Measurements from ENCODE around the gene CCDC69. TPM values are rescaled to one million over a fixed set of nuclear protein-coding genes. Genes with fewer than 3 reads are reported as not detected.

Gene CCDC69
- total and polyA plus RNA-seq, 2 of the 8 experiments (the other 6 are each of a cell fraction or from before 2014, with no cell fraction given): 8.4 to 10.8 TPM

- DNase-seq (ENCODE audit: low read depth in 1 of 2, low spot score in 2 of 2): no peak
- H3K4me2 ChIP-seq (ENCODE audit: insufficient read depth in 1 of 2, low read depth in 2 of 2, low read length in 2 of 2): no peak overlapping the region; a peak in 1 of 4 replicates
- no peak overlapping the region for H4K91ac ChIP-seq (replicated peaks; ENCODE audit: insufficient read length, low read length)
- H3K4me1 ChIP-seq (replicated peaks in 1 of 4; ENCODE audit: control insufficient read depth in 3 of 4, insufficient read depth in 4 of 4, low read length in 3 of 4): no peaks in the 10 kb centered on the region; a peak in 2 of 7 replicates
- no peak overlapping the region for H4K5ac ChIP-seq (ENCODE audit: insufficient read length, low read depth, low read length)
- no peak overlapping the region for H2BK15ac ChIP-seq (ENCODE audit: low read length)
- H3K14ac ChIP-seq (ENCODE audit: insufficient read length): no peak overlapping the region
- no peaks in the 10 kb centered on the region for H4K20me1 ChIP-seq (replicated peaks in 1 of 2; ENCODE audit: control insufficient read depth in 1 of 2, insufficient read depth in 2 of 2, low read length in 2 of 2)
- no peak overlapping the region for H2AFZ ChIP-seq (ENCODE audit: low read length)
- no peak overlapping the region for H2BK12ac ChIP-seq (ENCODE audit: low read depth, low read length)
- no peak overlapping the region for H3K4ac ChIP-seq (replicated peaks; ENCODE audit: insufficient read length, low read depth, low read length)
- H3K4me3 ChIP-seq (ENCODE audit: extremely low read depth in 1 of 4, insufficient read depth in 2 of 4, low read depth in 3 of 4, low read length in 4 of 4): no peak overlapping the region
- no peak overlapping the region for H3K18ac ChIP-seq (ENCODE audit: extremely low read depth, low read length)
- no peak overlapping the region for H2BK120ac ChIP-seq (replicated peaks; ENCODE audit: low read depth, low read length)
- no peak overlapping the region for H3K23ac ChIP-seq (ENCODE audit: insufficient read length)
- no peak overlapping the region for H3K27ac ChIP-seq (ENCODE audit: low read depth, low read length)
- no peaks in the 10 kb centered on the region for H3K23me2 ChIP-seq (ENCODE audit: low read depth, low read length)
- no peak overlapping the region; a peak in 1 of 7 replicates for H3K9ac ChIP-seq (replicated peaks in 1 of 4; ENCODE audit: extremely low read depth in 1 of 4, low read depth in 3 of 4, low read length in 3 of 4)
- H2BK20ac ChIP-seq (ENCODE audit: low read length): no peak overlapping the region
- 0 out of 4 replicates have a peak, but pooled peaks cover 0 to 3% of the 10 kb centered on the region in 2 experiments for H3K9me3 ChIP-seq (ENCODE audit: insufficient read depth in 2 of 2, low read depth in 1 of 2, low read length in 1 of 2)
- H3K56ac ChIP-seq (replicated peaks; ENCODE audit: insufficient read length, low read depth, low read length): no peak overlapping the region
- no peak overlapping the region for H2AK5ac ChIP-seq (ENCODE audit: low read depth, low read length)
- no peak overlapping the region for H2BK5ac ChIP-seq (ENCODE audit: low read depth, low read length)
- no peaks in the 10 kb centered on the region for H3K79me1 ChIP-seq (ENCODE audit: low read depth, low read length)
- 75% methylated on average over 1 of the region's 1 CpG; no CpG with 5 or more reads in 1 of the 2 experiments for WGBS, 2 experiments (ENCODE audit: extremely low coverage in 1 of 2, insufficient coverage in 1 of 2, insufficient read length in 1 of 2, insufficient replicate concordance in 2 of 2, low coverage in 1 of 2, low lambda C conversion rate in 2 of 2, missing lambda C conversion rate in 1 of 2)
- no peaks in the 10 kb centered on the region for H3K36me3 ChIP-seq (ENCODE audit: control insufficient read depth in 2 of 4, insufficient read depth in 4 of 4, low read length in 3 of 4)
- POLR2A ChIA-PET (ENCODE audit: partially characterized antibody): no interaction called here
- CTCF ChIA-PET (ENCODE audit: partially characterized antibody): interaction anchor here (0.6 to 3.1 kb wide), 5 partner anchors 15 to 570 kb away, joined by 3 to 15 read pairs (median 4); no protein-coding TSS in a partner anchor
- FAIRE-seq: peak; percentile 36
- TF ChIP-seq ASH2L (IDR thresholded peaks at IDR 0.05; ENCODE audit: low read length) (no peak), POU5F1 (IDR thresholded peaks at IDR 0.05; ENCODE audit: low read depth, low read length) (no peak), HDAC6 (IDR thresholded peaks at IDR 0.05; ENCODE audit: low read depth, low read length) (no peak), USF2 (IDR thresholded peaks at IDR 0.05; ENCODE audit: low read length) (no peak), CHD2 (IDR thresholded peaks at IDR 0.05; ENCODE audit: low read length) (no peak), TEAD4 (IDR thresholded peaks at IDR 0.05; ENCODE audit: low read depth, low read length) (no peak), CTBP2 (IDR thresholded peaks at IDR 0.05; ENCODE audit: borderline replicate concordance, insufficient read depth, insufficient read length, low read length) (no peak), SP4 (IDR thresholded peaks at IDR 0.05; ENCODE audit: low read length) (no peak), KDM4A (IDR thresholded peaks at IDR 0.05; ENCODE audit: low read depth, low read length, severe bottlenecking) (no peak), MAX (IDR thresholded peaks at IDR 0.05) (no peak)
- H3K27me3 ChIP-seq (replicated peaks in 1 of 4; ENCODE audit: control insufficient read depth in 3 of 4, extremely low read depth in 1 of 4, insufficient read depth in 3 of 4, low read length in 3 of 4): no peaks in the 10 kb centered on the region
- no peak overlapping the region for H4K8ac ChIP-seq (ENCODE audit: extremely low read depth, insufficient read depth, low read length)
- no peaks in the 10 kb centered on the region for H3K79me2 ChIP-seq (ENCODE audit: control insufficient read depth in 1 of 2, insufficient read depth in 2 of 2, low read length in 2 of 2)
Measured at GRCh38 chr5:151191661-151192060, 32.2 kb downstream of the CCDC69 start.
